Body of pancreas (tissue), 4 donors: Measurements from ENCODE around the gene PRKD3. TPM values are rescaled to one million over a fixed set of nuclear protein-coding genes. Genes with fewer than 3 reads are reported as not detected.
A peak's percentile ranks its signal among the peaks of the same experiment; 100 is the strongest.

Experiments
- ATAC-seq: fragments of 150-250 bp; one replicate; pipeline ENCODE4 v1.9.1; 2016
- DNase-seq, 4 donors: peaks; one replicate each; pipeline ENCODE4 v3.0.0-alpha.2; 2019
- H3K27ac ChIP-seq, 4 donors: fragments of 200-600 bp; sonication (generic); 1 replicate in 3 of 4; 2 replicates in 1 of 4; pipeline versions ENCODE4 v1.5.1 to v1.6.1; 2016 to 2019; ENCODE audit warnings: mild to moderate bottlenecking in 1 of 4, mixed read lengths in 1 of 4, moderate library complexity in 1 of 4
- H3K27me3 ChIP-seq, 2 donors: fragments of 200-600 bp; sonication (generic); one replicate each; pipeline ENCODE4 v1.6.0; 2016; ENCODE audit warnings: mild to moderate bottlenecking in 1 of 2
- H3K36me3 ChIP-seq, 2 donors: fragments of 200-600 bp; sonication (generic); replicated peaks in 1 of 2; 2 replicates each; pipeline ENCODE4 v1.5.1; 2016; ENCODE audit warnings: low read depth in 2 of 2; ENCODE audit not compliant: insufficient read depth in 1 of 2
- H3K4me1 ChIP-seq: fragments of 200-600 bp; sonication (generic); one replicate; pipeline ENCODE4 v1.6.0; 2016
- H3K4me3 ChIP-seq, 2 donors: fragments of 200-600 bp; sonication (generic); 1 replicate in 1 of 2; 2 replicates in 1 of 2; pipeline ENCODE4 v1.5.1; 2016 to 2019
- H3K9me3 ChIP-seq, 3 donors: fragments of 200-600 bp; sonication (generic); 1 replicate in 2 of 3; 2 replicates in 1 of 3; pipeline ENCODE4 v1.5.1; 2016
- POLR2A ChIP-seq, 3 donors: fragments of 450-650 bp; IDR thresholded peaks; one replicate each; pipeline ENCODE4 v1.6.1; 2016; ENCODE audit warnings: antibody characterized with exemption in 3 of 3, mild to moderate bottlenecking in 2 of 3
- WGBS, 2 donors: methylation state at CpG; one replicate each; pipeline ENCODE4 v1.1.5; 2017; 5-methylcytosine and 5-hydroxymethylcytosine counted together
- intact Hi-C: fragments of 100-400 bp; cut with DNase I; formaldehyde crosslinking; loops from one replicate; pipeline ENCODE4 v1.15.1; 2023
- total RNA-seq, 2 donors: library from RNA; depleted of rRNA; stranded (reverse); fragments of >200 nt; gene quantifications; one replicate each; pipeline ENCODE4 v1.1.0, GENCODE V29; 2016
- TF ChIP-seq, protein P1 (sequence below), 7 experiments: fragments of 450-650 bp in 4 of 7; fragments of 200-600 bp in 3 of 7; sonication (generic) in 3 of 7; IDR thresholded peaks; one replicate each; pipeline ENCODE4 v1.5.1; 2016 to 2019; ENCODE audit warnings: antibody characterized with exemption in 7 of 7

Gene PRKD3
- total RNA-seq, 2 donors from 2014 or later, result 8.2 to 15.3 TPM

GRCh38 chr2:37344453-37345361 lies 20.1 kb upstream of the PRKD3 start, which contains the start of gene QPCT:
Gene QPCT, plus strand, starts transcription at chr2:37344630. Its CDS starts 102 bp downstream, at chr2:37344732.
- ATAC-seq (peak; percentile 65), DNase-seq (peak; percentile 26 to 53 (median 46))
- peak within 1 kb of the TSS in 2 of 4 donors; percentile 6 to 22 for H3K27ac ChIP-seq
- intact Hi-C loops, result no loop called here
- no peaks in the 10 kb centered on the region for H3K27me3 ChIP-seq
- no peaks in the 10 kb centered on the region for H3K36me3 ChIP-seq
- TF ChIP-seq POLR2A (IDR thresholded peaks at IDR 0.05), result peak in 2 of 3 donors; percentile 31 to 40
- TF ChIP-seq, protein P1, sequence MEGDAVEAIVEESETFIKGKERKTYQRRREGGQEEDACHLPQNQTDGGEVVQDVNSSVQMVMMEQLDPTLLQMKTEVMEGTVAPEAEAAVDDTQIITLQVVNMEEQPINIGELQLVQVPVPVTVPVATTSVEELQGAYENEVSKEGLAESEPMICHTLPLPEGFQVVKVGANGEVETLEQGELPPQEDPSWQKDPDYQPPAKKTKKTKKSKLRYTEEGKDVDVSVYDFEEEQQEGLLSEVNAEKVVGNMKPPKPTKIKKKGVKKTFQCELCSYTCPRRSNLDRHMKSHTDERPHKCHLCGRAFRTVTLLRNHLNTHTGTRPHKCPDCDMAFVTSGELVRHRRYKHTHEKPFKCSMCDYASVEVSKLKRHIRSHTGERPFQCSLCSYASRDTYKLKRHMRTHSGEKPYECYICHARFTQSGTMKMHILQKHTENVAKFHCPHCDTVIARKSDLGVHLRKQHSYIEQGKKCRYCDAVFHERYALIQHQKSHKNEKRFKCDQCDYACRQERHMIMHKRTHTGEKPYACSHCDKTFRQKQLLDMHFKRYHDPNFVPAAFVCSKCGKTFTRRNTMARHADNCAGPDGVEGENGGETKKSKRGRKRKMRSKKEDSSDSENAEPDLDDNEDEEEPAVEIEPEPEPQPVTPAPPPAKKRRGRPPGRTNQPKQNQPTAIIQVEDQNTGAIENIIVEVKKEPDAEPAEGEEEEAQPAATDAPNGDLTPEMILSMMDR (IDR thresholded peaks at IDR 0.05), result no peak
- H3K9me3 ChIP-seq, result no peaks in the 10 kb centered on the region
- peaks cover 11% of the 10 kb centered on the region for H3K4me1 ChIP-seq
- WGBS, 2 donors, result 3 to 8% methylated on average over 24 to 65 of the region's 73 CpGs
- peak within 1 kb of the TSS; percentile 6 to 7 for H3K4me3 ChIP-seq

GRCh38 chr2:37343537-37344434 lies 19.2 kb upstream of the PRKD3 start:
- intact Hi-C loops, result no loop called here
- 78 to 80% methylated on average over 7 of the region's 7 CpGs for WGBS, 2 donors
- Histone ChIP-seq H3K9me3 (no peaks in the 10 kb centered on the region), H3K27ac (peak overlapping the region in 2 of 4 donors; percentile 6 to 22), H3K27me3 (no peaks in the 10 kb centered on the region), H3K4me3 (peak overlapping the region in 1 of 2 donors; percentile 6), H3K4me1 (peaks cover 11% of the 10 kb centered on the region), H3K36me3 (no peaks in the 10 kb centered on the region)
- ATAC-seq, result peak; percentile 33
- no peak for TF ChIP-seq POLR2A (IDR thresholded peaks at IDR 0.05)
- TF ChIP-seq, protein P1 (IDR thresholded peaks at IDR 0.05), result peak in 1 of 7 experiments; percentile 11
- DNase-seq, result peak in 1 of 4 donors; percentile 31

DNA sequence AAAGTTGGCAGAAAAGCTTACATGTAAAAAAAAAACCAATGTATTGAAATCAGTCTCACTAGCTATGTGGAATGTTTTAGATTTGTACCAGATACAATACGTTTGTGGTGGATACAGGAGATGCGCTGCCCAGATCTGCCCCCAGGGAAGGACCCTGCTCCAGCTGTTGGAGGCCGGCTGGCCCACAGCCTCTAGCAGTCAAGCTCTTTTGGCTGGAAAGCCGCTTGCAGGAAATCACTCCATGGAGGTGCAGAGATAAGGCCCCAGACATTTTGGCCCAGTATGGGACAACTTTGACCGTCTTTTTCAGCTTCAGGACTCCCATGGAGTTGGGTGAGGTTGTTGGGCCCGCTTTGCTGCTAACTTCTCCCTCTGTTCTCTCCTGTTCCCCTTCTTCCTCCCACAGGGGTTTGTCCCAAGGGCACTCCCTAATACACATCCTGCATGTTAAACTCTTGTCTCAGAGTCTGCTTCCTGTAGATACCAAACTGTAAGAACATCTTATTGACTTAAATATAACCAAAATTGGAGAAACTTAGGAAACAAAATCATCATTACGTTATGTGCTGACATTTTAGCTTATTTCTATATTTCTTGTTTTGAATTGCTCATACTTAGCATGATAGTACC lies 18.1 kb upstream of the PRKD3 start:
- Histone ChIP-seq H3K27ac (no peak overlapping the region), H3K4me1 (peaks cover 11% of the 10 kb centered on the region), H3K36me3 (no peaks in the 10 kb centered on the region), H3K4me3 (no peak overlapping the region), H3K27me3 (no peaks in the 10 kb centered on the region), H3K9me3 (no peaks in the 10 kb centered on the region)
- no peak for DNase-seq
- intact Hi-C loops, result no loop called here
- TF ChIP-seq POLR2A (IDR thresholded peaks at IDR 0.05), result no peak
- TF ChIP-seq, protein P1 (IDR thresholded peaks at IDR 0.05), result no peak
- 84 to 90% methylated on average over 7 of the region's 7 CpGs for WGBS, 2 donors
- no peak for ATAC-seq

DNA sequence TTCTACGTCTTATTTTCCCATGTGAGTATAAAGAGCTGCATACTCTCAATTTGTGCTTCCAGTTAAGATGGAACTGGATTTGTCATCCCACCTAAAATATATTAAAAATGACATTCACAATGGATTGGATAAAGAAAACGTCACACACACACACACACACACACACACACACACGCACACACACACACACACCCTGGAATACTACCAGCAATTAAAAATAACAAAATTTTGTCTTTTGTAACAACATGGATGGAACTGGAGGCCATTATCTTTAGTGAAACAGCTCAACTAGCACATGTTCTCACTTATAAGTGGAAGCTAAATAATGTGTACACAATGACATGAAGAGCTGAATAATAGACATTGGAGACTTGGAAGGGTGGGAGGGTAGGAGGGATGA lies 16.0 kb upstream of the PRKD3 start:
- H3K4me3 ChIP-seq, result no peak overlapping the region
- H3K27ac ChIP-seq, result no peak overlapping the region
- no peaks in the 10 kb centered on the region for H3K36me3 ChIP-seq
- ATAC-seq (no peak), DNase-seq (no peak)
- no peaks in the 10 kb centered on the region for H3K27me3 ChIP-seq
- peaks cover 11% of the 10 kb centered on the region for H3K4me1 ChIP-seq
- no peaks in the 10 kb centered on the region for H3K9me3 ChIP-seq
- TF ChIP-seq, protein P1 (IDR thresholded peaks at IDR 0.05), result no peak
- no peak for TF ChIP-seq POLR2A (IDR thresholded peaks at IDR 0.05)
- 68 to 73% methylated on average over 3 of the region's 3 CpGs for WGBS, 2 donors
- intact Hi-C loops, result no loop called here
